Nephron progenitor cell (in vitro differentiated cells): Measurements from ENCODE around the gene AOAH.

ENCODE experiments used
- DNase-seq: peaks from one replicate; pipeline ENCODE4 v3.0.0; 2021
- H3K27ac Mint-ChIP-seq: 2 replicates; pipeline ENCODE4 v1.8.0; 2021; ENCODE audit warnings: mild to moderate bottlenecking, moderate library complexity, mixed read lengths
- H3K27me3 Mint-ChIP-seq: 2 replicates; pipeline ENCODE4 v1.8.0; 2021; ENCODE audit warnings: mild to moderate bottlenecking, low read depth, mixed read lengths; ENCODE audit not compliant: poor library complexity
- H3K36me3 Mint-ChIP-seq: 2 replicates; pipeline ENCODE4 v1.8.0; 2021; ENCODE audit warnings: low read depth, mixed read lengths
- H3K4me1 Mint-ChIP-seq: 2 replicates; pipeline ENCODE4 v1.8.0; 2021; ENCODE audit warnings: mixed read lengths
- H3K4me3 Mint-ChIP-seq: 2 replicates; pipeline ENCODE4 v1.8.0; 2021; ENCODE audit warnings: mild to moderate bottlenecking, moderate library complexity, mixed read lengths
- H3K9me3 Mint-ChIP-seq: 2 replicates; pipeline ENCODE4 v1.8.0; 2021; ENCODE audit warnings: mild to moderate bottlenecking, moderate library complexity, mixed read lengths
- CTCF ChIP-seq: fragments of 200-600 bp; sonication (generic); IDR thresholded peaks from 2 replicates; pipeline ENCODE4 v1.5.0; 2021; ENCODE audit warnings: antibody characterized with exemption

AOAH gene

GRCh38 chr7:36728143-36728542 lies 3.8 kb upstream of the AOAH start:
- Mint-ChIP-seq H3K27me3 (peaks cover 6% of the 10 kb centered on the region), H3K4me1 (peaks cover 11% of the 10 kb centered on the region), H3K4me3 (no peak overlapping the region), H3K27ac (no peak overlapping the region), H3K36me3 (peaks cover 28% of the 10 kb centered on the region), H3K9me3 (peaks cover 41% of the 10 kb centered on the region)
- no peak for DNase-seq
- no peak for TF ChIP-seq CTCF

- TF ChIP-seq CTCF, result no peak
- Mint-ChIP-seq H3K4me1 (peaks cover 11% of the 10 kb centered on the region), H3K27ac (no peak overlapping the region), H3K9me3 (peaks cover 33% of the 10 kb centered on the region), H3K4me3 (no peak overlapping the region), H3K27me3 (peaks cover 9% of the 10 kb centered on the region), H3K36me3 (peaks cover 22% of the 10 kb centered on the region)
- no peak for DNase-seq
These were observed 2.7 kb upstream of the AOAH start for GRCh38 chr7:36726806-36727503.

GRCh38 chr7:36726311-36726710 lies 2.0 kb upstream of the AOAH start:
- Mint-ChIP-seq H3K4me1 (peaks cover 13% of the 10 kb centered on the region), H3K36me3 (peaks cover 18% of the 10 kb centered on the region), H3K27ac (no peak overlapping the region), H3K4me3 (no peak overlapping the region), H3K27me3 (peaks cover 13% of the 10 kb centered on the region), H3K9me3 (peaks cover 27% of the 10 kb centered on the region)
- no peak for DNase-seq
- no peak for TF ChIP-seq CTCF

GRCh38 chr7:36724996-36725395 lies 702 bp upstream of the AOAH start:
- Mint-ChIP-seq H3K4me1 (peaks cover 15% of the 10 kb centered on the region), H3K36me3 (peaks cover 5% of the 10 kb centered on the region), H3K4me3 (no peak overlapping the region), H3K27me3 (peaks cover 15% of the 10 kb centered on the region), H3K27ac (no peak overlapping the region), H3K9me3 (peaks cover 14% of the 10 kb centered on the region)
- DNase-seq, result no peak
- no peak for TF ChIP-seq CTCF

- peak overlapping the region; percentile 81 for H3K27ac Mint-ChIP-seq
- H3K4me1 Mint-ChIP-seq, result peaks cover 15% of the 10 kb centered on the region
- peaks cover 12% of the 10 kb centered on the region for H3K27me3 Mint-ChIP-seq
- H3K9me3 Mint-ChIP-seq, result no peaks in the 10 kb centered on the region
- TF ChIP-seq CTCF, result no peak
- no peak overlapping the region for H3K4me3 Mint-ChIP-seq
- DNase-seq, result no peak
- no peaks in the 10 kb centered on the region for H3K36me3 Mint-ChIP-seq
These were observed 1.0 kb downstream of the AOAH start for GRCh38 chr7:36723291-36723690.

- Mint-ChIP-seq H3K9me3 (peaks cover 6% of the 10 kb centered on the region), H3K27ac (no peak overlapping the region), H3K4me3 (no peak overlapping the region)
These were observed 5.1 kb downstream of the AOAH start for GRCh38 chr7:36719083-36719632.

More at GRCh38 chr7:36719083-36719632, 5.1 kb downstream of the AOAH start:
- TF ChIP-seq CTCF, result no peak
- Mint-ChIP-seq H3K36me3 (no peaks in the 10 kb centered on the region), H3K4me1 (peaks cover 6% of the 10 kb centered on the region), H3K27me3 (peaks cover 9% of the 10 kb centered on the region)
- no peak for DNase-seq
